HCT116 (cell line): ENCODE results near the gene TBC1D1. TPM values are rescaled to one million over a fixed set of nuclear protein-coding genes. Genes with fewer than 3 reads are reported as not detected.

Experiments used
- ATAC-seq: fragments of 200-7000 bp; cut with Tn5 transposase; 2 replicates; pipeline ENCODE4 v1.9.1; 2020; ENCODE audit warnings: mild to moderate bottlenecking, moderate library complexity
- BruUV-seq: library from RNA; stranded (reverse); fragments of 400-500 nt; replicated peaks from 2 replicates; lab custom pipeline; 2021; lab: Mats Ljungman, UMichigan
- CTCF ChIA-PET: fragments of 300-600 bp; sonication (Branson Sonifier 250); formaldehyde crosslinking; loops from one replicate; lab custom pipeline; 2021; ENCODE audit warnings: antibody characterized with exemption; lab: Charles Lee
- POLR2A ChIA-PET: fragments of 300-600, 350-600 bp; sonication (Branson Sonifier 250); formaldehyde crosslinking; loops from one replicate; lab custom pipeline; 2021; ENCODE audit warnings: antibody characterized with exemption; lab: Charles Lee
- RAD21 ChIA-PET, 2 experiments: fragments of 300-600 bp; sonication (Branson Sonifier 250); formaldehyde crosslinking; loops; one replicate each; lab custom pipeline; 2023; ENCODE audit warnings: low total read pairs in 2 of 2; ENCODE audit not compliant: uncharacterized antibody in 2 of 2, unreplicated experiment in 2 of 2, low non-redundant PET in 1 of 2; lab: Charles Lee
- DNase-seq: peaks from one replicate; pipeline ENCODE4 v3.0.0-alpha.2; 2010; ENCODE audit warnings: low read depth, low spot score
- H2AFZ ChIP-seq: fragments of 200-600 bp; shearing (Covaris generic), sonication (generic); 2 replicates; pipeline ENCODE4 v1.6.1; 2017; ENCODE audit warnings: low read depth, mixed run types, mixed read lengths, antibody characterized with exemption, low read length; ENCODE audit not compliant: poor library complexity, severe bottlenecking
- H3K27ac ChIP-seq: 2 replicates; pipeline ENCODE4 v1.5.1; 2012; ENCODE audit warnings: low read depth, low read length
- H3K27me3 ChIP-seq: fragments of 200-600 bp; sonication (generic); 2 replicates; pipeline ENCODE4 v1.6.1; 2016; ENCODE audit warnings: mixed run types, low read length, mixed read lengths; ENCODE audit not compliant: insufficient read depth
- H3K36me3 ChIP-seq, 2 experiments: fragments of 200-500 bp in 1 of 2; fragments of 200-600 bp in 1 of 2; sonication (Bioruptor generic) in 1 of 2; sonication (generic) in 1 of 2; 2 replicates each; pipeline versions ENCODE4 v1.5.1 to v1.6.1; 2014 to 2016; ENCODE audit warnings: low read length in 2 of 2, inconsistent platforms in 1 of 2, mixed read lengths in 1 of 2, mixed run types in 1 of 2; ENCODE audit not compliant: insufficient read depth in 2 of 2, control insufficient read depth in 1 of 2
- H3K4me1 ChIP-seq, 2 experiments: fragments of 200-600 bp in 1 of 2; sonication (generic) in 1 of 2; 2 replicates each; pipeline versions ENCODE4 v1.5.1 to v1.6.1; 2012 to 2017; ENCODE audit warnings: low read length in 2 of 2, inconsistent platforms in 1 of 2, mild to moderate bottlenecking in 1 of 2, mixed read lengths in 1 of 2, mixed run types in 1 of 2, moderate library complexity in 1 of 2; ENCODE audit not compliant: insufficient read depth in 2 of 2, control insufficient read depth in 1 of 2
- H3K4me2 ChIP-seq: fragments of 200-600 bp; sonication (generic); 2 replicates; pipeline ENCODE4 v1.6.1; 2017; ENCODE audit warnings: mixed run types, low read length, mixed read lengths
- H3K4me3 ChIP-seq, 2 experiments: fragments of 200-600 bp in 1 of 2; sonication (generic) in 1 of 2; replicated peaks in 1 of 2; 2 replicates each; pipeline ENCODE4 v1.5.1; 2011 to 2016; ENCODE audit warnings: low read length in 2 of 2, control low read depth in 1 of 2, low read depth in 1 of 2, mild to moderate bottlenecking in 1 of 2, mixed read lengths in 1 of 2, mixed run types in 1 of 2
- H3K79me2 ChIP-seq: fragments of 200-600 bp; sonication (generic); 2 replicates; pipeline ENCODE4 v1.6.1; 2017; ENCODE audit warnings: mild to moderate bottlenecking, mixed run types, low read length, moderate library complexity, mixed read lengths; ENCODE audit not compliant: insufficient read depth
- H3K9ac ChIP-seq: fragments of 200-600 bp; sonication (generic); 2 replicates; pipeline ENCODE4 v1.6.1; 2016; ENCODE audit warnings: low read length, mixed read lengths
- H3K9me2 ChIP-seq: fragments of 200-600 bp; sonication (generic), shearing (Covaris generic); 2 replicates; pipeline ENCODE4 v1.6.1; 2017; ENCODE audit warnings: mixed run types, mild to moderate bottlenecking, moderate library complexity; ENCODE audit not compliant: insufficient read depth
- H3K9me3 ChIP-seq, 2 experiments: fragments of 200-500 bp in 1 of 2; fragments of 200-600 bp in 1 of 2; sonication (Bioruptor generic) in 1 of 2; sonication (generic) in 1 of 2; 2 replicates each; pipeline ENCODE4 v1.6.1; 2014 to 2017; ENCODE audit warnings: low read length in 2 of 2, mixed read lengths in 2 of 2, inconsistent platforms in 1 of 2, low read depth in 1 of 2, mild to moderate bottlenecking in 1 of 2, mixed run types in 1 of 2, moderate library complexity in 1 of 2; ENCODE audit not compliant: control insufficient read depth in 1 of 2, insufficient read depth in 1 of 2
- H4K20me1 ChIP-seq: fragments of 200-600 bp; sonication (generic), shearing (Covaris generic); 2 replicates; pipeline ENCODE4 v1.6.1; 2017; ENCODE audit warnings: mixed run types, mild to moderate bottlenecking, moderate library complexity; ENCODE audit not compliant: insufficient read depth
- CBX3 ChIP-seq: IDR thresholded peaks from 2 replicates; pipeline ENCODE4 v1.6.1; 2012; ENCODE audit warnings: low read depth
- CTCF ChIP-seq, 3 experiments: fragments of 200-600 bp in 1 of 3; sonication (generic) in 1 of 3; IDR thresholded peaks in 2 of 3; conservative IDR thresholded peaks in 1 of 3; 2 replicates each; pipeline ENCODE4 v1.5.1; 2012 to 2017; ENCODE audit warnings: low read depth in 2 of 3, low read length in 2 of 3, antibody characterized with exemption in 1 of 3, borderline replicate concordance in 1 of 3, control low read depth in 1 of 3, mild to moderate bottlenecking in 1 of 3, mixed read lengths in 1 of 3, mixed run types in 1 of 3, moderate library complexity in 1 of 3; ENCODE audit not compliant: insufficient read depth in 1 of 3
- ELF1 ChIP-seq: IDR thresholded peaks from 2 replicates; pipeline ENCODE4 v1.6.1; 2012; ENCODE audit warnings: low read depth, borderline replicate concordance
- EZH2 ChIP-seq: fragments of 200-600 bp; sonication (generic); IDR thresholded peaks from 2 replicates; pipeline ENCODE4 v1.6.1; 2017; ENCODE audit warnings: antibody characterized with exemption, mixed run types
- EZH2phosphoT487 ChIP-seq: fragments of 200-600 bp; IDR thresholded peaks from 2 replicates; pipeline ENCODE4 v1.6.1; 2018; ENCODE audit warnings: antibody characterized with exemption, borderline replicate concordance
- FOSL1 ChIP-seq: IDR thresholded peaks from 2 replicates; pipeline ENCODE4 v1.6.1; 2012; ENCODE audit warnings: low read depth
- JUND ChIP-seq: IDR thresholded peaks from 2 replicates; pipeline ENCODE4 v1.6.1; 2012
- MAX ChIP-seq: IDR thresholded peaks from 2 replicates; pipeline ENCODE4 v1.6.1; 2012
- POLR2A ChIP-seq: IDR thresholded peaks from 2 replicates; pipeline ENCODE4 v1.7.0; 2011; ENCODE audit warnings: borderline replicate concordance; ENCODE audit not compliant: insufficient read depth, insufficient read length; ENCODE audit errors: extremely low read depth
- POLR2AphosphoS5 ChIP-seq: IDR thresholded peaks from 2 replicates; pipeline ENCODE4 v1.6.1; 2011; ENCODE audit warnings: mild to moderate bottlenecking, low read depth, low read length, moderate library complexity
- RAD21 ChIP-seq: IDR thresholded peaks from 2 replicates; pipeline ENCODE4 v1.6.1; 2012; ENCODE audit warnings: low read depth, mild to moderate bottlenecking
- REST ChIP-seq: IDR thresholded peaks from 2 replicates; pipeline ENCODE4 v1.6.1; 2012; ENCODE audit warnings: low read depth
- SIN3A ChIP-seq: IDR thresholded peaks from 2 replicates; pipeline ENCODE4 v1.6.1; 2012; ENCODE audit warnings: low read depth
- SP1 ChIP-seq: IDR thresholded peaks from 2 replicates; pipeline ENCODE4 v1.6.1; 2012; ENCODE audit warnings: low read depth
- SRF ChIP-seq: IDR thresholded peaks from 2 replicates; pipeline ENCODE4 v1.6.1; 2012; ENCODE audit warnings: low read depth
- TCF7L2 ChIP-seq: IDR thresholded peaks from 2 replicates; pipeline ENCODE4 v1.7.0; 2011; ENCODE audit warnings: borderline replicate concordance, inconsistent platforms; ENCODE audit not compliant: insufficient read depth, insufficient read length; ENCODE audit errors: extremely low read depth
- YY1 ChIP-seq: IDR thresholded peaks from 2 replicates; pipeline ENCODE4 v1.6.1; 2011; ENCODE audit warnings: low read length, low read depth, moderate library complexity, mild to moderate bottlenecking; ENCODE audit not compliant: insufficient replicate concordance; ENCODE audit errors: extremely low read depth
- ZBTB33 ChIP-seq: IDR thresholded peaks from 2 replicates; pipeline ENCODE4 v1.6.1; 2011; ENCODE audit warnings: mild to moderate bottlenecking, low read length, moderate library complexity; ENCODE audit not compliant: insufficient replicate concordance; ENCODE audit errors: extremely low read depth
- ZFX ChIP-seq: fragments of 450-650 bp; IDR thresholded peaks from 2 replicates; pipeline ENCODE4 v1.6.1; 2017
- ZNF274 ChIP-seq: fragments of 200-500 bp; sonication (Bioruptor generic); IDR thresholded peaks from 2 replicates; pipeline ENCODE4 v1.6.1; 2014; ENCODE audit warnings: mild to moderate bottlenecking, low read depth, low read length, inconsistent platforms
- intact Hi-C: fragments of 100-400 bp; cut with micrococcal nuclease; formaldehyde crosslinking; loops from 2 replicates; pipeline ENCODE4 v1.10.0; 2022
- total RNA-seq: library from RNA; stranded (reverse); gene quantifications from one replicate; pipeline ENCODE4 v1.2.1, GENCODE V29; 2021; ENCODE audit not compliant: unreplicated experiment

The TBC1D1 gene
- total RNA-seq, 1 experiment from 2014 or later, result 82.7 TPM

GRCh38 chr4:37934609-37935008 lies 43.7 kb downstream of the TBC1D1 start:
- H3K79me2 ChIP-seq, result no peaks in the 10 kb centered on the region
- intact Hi-C loops, result no loop called here
- DNase-seq, result no peak
- no peaks in the 10 kb centered on the region for H4K20me1 ChIP-seq
- no peak overlapping the region for H3K4me2 ChIP-seq
- H3K27me3 ChIP-seq, result no peaks in the 10 kb centered on the region
- no TSS peak for BruUV-seq
- H3K9me2 ChIP-seq, result no peaks in the 10 kb centered on the region
- no peak for ATAC-seq
- H3K4me3 ChIP-seq, result no peak overlapping the region
- ChIA-PET POLR2A (no interaction called here), RAD21 (no interaction called here), CTCF (no interaction called here)
- TF ChIP-seq ZFX (no peak), YY1 (no peak), POLR2AphosphoS5 (no peak), EZH2phosphoT487 (no peak), SP1 (no peak), SIN3A (no peak), FOSL1 (no peak), SRF (no peak), ZBTB33 (no peak), CTCF (IDR thresholded peaks at IDR 0.05 in 2 of 3, conservative IDR thresholded peaks at IDR 0.05 in 1 of 3; ENCODE audit: borderline replicate concordance in 1 of 3, insufficient read depth in 1 of 3, low read depth in 2 of 3, low read length in 2 of 3) (no peak), RAD21 (no peak), ZNF274 (no peak), POLR2A (no peak), MAX (no peak), CBX3 (no peak), EZH2 (no peak), ELF1 (no peak), REST (no peak), JUND (no peak), TCF7L2 (no peak)
- no peaks in the 10 kb centered on the region for H3K36me3 ChIP-seq
- no peak overlapping the region for H2AFZ ChIP-seq
- no peaks in the 10 kb centered on the region for H3K4me1 ChIP-seq
- no peaks in the 10 kb centered on the region for H3K9me3 ChIP-seq
- H3K27ac ChIP-seq, result no peak overlapping the region
- no peak overlapping the region for H3K9ac ChIP-seq
